Mammary epithelial cell (primary cell): ENCODE measurements around the gene CFAP74.

Experiments used
- EZH2 ChIP-seq: IDR thresholded peaks from 2 replicates; pipeline ENCODE4 v1.6.1; 2012; ENCODE audit warnings: low read length, inconsistent platforms, borderline replicate concordance
- TF ChIP-seq, protein P1 (sequence below), 2 donors: IDR thresholded peaks in 1 of 2; conservative IDR thresholded peaks in 1 of 2; 2 replicates each; pipeline ENCODE4 v1.5.1; 2011 to 2012; ENCODE audit warnings: inconsistent platforms in 2 of 2, low read length in 2 of 2, mild to moderate bottlenecking in 2 of 2, control low read depth in 1 of 2, low read depth in 1 of 2; ENCODE audit not compliant: insufficient read depth in 1 of 2; ENCODE audit errors: extremely low read depth in 1 of 2

DNA sequence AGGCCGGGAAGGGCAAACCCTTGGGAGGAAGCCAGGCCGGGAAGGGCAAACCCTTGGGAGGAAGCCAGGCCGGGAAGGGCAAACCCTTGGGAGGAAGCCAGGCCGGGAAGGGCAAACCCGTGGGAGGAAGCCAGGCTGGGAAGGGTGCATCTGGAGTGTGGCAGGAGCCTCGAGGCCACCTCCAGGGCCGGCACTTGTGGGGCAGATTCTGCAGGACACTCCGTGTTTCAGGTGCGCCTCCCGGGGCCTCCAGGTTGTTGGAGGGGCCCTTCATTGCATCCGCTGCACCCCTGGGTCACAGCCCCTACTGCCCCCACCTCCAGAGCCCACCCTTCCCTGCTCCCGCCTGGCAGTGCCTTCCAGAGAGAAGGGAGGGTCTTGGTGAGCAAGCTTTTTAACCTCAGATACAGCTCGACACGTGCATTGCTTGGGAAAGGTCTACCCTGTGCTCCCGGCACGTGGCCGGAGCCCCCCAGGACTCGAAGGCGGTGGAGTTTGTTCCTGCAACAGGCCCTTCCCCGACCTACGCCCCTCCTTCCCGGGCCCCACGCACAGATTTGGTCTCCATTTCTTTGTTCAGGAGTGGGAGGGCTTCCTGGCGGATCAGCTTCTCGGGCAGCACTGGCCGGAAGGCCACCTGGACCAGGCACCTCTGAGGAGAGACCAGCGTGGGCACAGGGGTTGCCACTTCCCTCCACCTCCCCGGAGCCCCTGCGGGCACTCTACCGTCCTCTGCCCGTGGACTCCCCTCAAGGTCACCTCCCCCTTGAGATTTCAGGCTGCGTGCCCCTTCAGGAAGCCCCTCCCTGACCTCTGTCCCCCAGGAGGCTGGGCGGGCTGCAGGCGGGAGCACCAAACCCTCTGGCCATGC, 75.1 kb downstream of the CFAP74 start:
- TF ChIP-seq EZH2 = no peak
- TF ChIP-seq, protein P1, sequence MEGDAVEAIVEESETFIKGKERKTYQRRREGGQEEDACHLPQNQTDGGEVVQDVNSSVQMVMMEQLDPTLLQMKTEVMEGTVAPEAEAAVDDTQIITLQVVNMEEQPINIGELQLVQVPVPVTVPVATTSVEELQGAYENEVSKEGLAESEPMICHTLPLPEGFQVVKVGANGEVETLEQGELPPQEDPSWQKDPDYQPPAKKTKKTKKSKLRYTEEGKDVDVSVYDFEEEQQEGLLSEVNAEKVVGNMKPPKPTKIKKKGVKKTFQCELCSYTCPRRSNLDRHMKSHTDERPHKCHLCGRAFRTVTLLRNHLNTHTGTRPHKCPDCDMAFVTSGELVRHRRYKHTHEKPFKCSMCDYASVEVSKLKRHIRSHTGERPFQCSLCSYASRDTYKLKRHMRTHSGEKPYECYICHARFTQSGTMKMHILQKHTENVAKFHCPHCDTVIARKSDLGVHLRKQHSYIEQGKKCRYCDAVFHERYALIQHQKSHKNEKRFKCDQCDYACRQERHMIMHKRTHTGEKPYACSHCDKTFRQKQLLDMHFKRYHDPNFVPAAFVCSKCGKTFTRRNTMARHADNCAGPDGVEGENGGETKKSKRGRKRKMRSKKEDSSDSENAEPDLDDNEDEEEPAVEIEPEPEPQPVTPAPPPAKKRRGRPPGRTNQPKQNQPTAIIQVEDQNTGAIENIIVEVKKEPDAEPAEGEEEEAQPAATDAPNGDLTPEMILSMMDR (conservative IDR thresholded peaks at IDR 0.05 in 1 of 2, IDR thresholded peaks at IDR 0.05 in 1 of 2; ENCODE audit: extremely low read depth in 1 of 2, insufficient read depth in 1 of 2, low read depth in 1 of 2, low read length in 2 of 2) = no peak
